HEK293 (cell line): Measurements from ENCODE around the gene EVI5L.

ENCODE experiments used
- EGR2 ChIP-seq: fragments of 450-650 bp; formaldehyde crosslinking; IDR thresholded peaks from 2 replicates; pipeline ENCODE4 v1.5.1; 2016; ENCODE audit warnings: low read depth, missing biosample characterization, missing genetic modification characterization
- GLI4 ChIP-seq: fragments of 450-650 bp; formaldehyde crosslinking; IDR thresholded peaks from 2 replicates; pipeline ENCODE4 v1.5.1; 2016; ENCODE audit warnings: missing biosample characterization, missing genetic modification characterization
- MZF1 ChIP-seq: fragments of 450-650 bp; formaldehyde crosslinking; IDR thresholded peaks from 2 replicates; pipeline ENCODE4 v1.5.1; 2017; ENCODE audit warnings: missing biosample characterization, missing genetic modification characterization, borderline replicate concordance
- PRDM10 ChIP-seq: fragments of 450-650 bp; formaldehyde crosslinking; IDR thresholded peaks from 2 replicates; pipeline ENCODE4 v1.5.1; 2016; ENCODE audit warnings: missing biosample characterization, missing genetic modification characterization
- SP3 ChIP-seq: fragments of 450-650 bp; formaldehyde crosslinking; IDR thresholded peaks from 2 replicates; pipeline ENCODE4 v1.5.1; 2016; ENCODE audit warnings: missing biosample characterization, missing genetic modification characterization
- TCF7L2 ChIP-seq: IDR thresholded peaks from 2 replicates; pipeline ENCODE4 v1.6.1; 2011; ENCODE audit warnings: low read depth, mild to moderate bottlenecking, inconsistent platforms, low read length, moderate library complexity, borderline replicate concordance
- TRIM28 ChIP-seq: IDR thresholded peaks from 2 replicates; pipeline ENCODE4 v1.6.1; 2011; ENCODE audit warnings: low read length, control low read depth, borderline replicate concordance
- ZBTB1 ChIP-seq: fragments of 450-650 bp; formaldehyde crosslinking; IDR thresholded peaks from 2 replicates; pipeline ENCODE4 v1.5.1; 2016; ENCODE audit warnings: missing biosample characterization, missing genetic modification characterization
- ZBTB11 ChIP-seq: fragments of 450-650 bp; formaldehyde crosslinking; conservative IDR thresholded peaks from 2 replicates; pipeline ENCODE4 v1.5.1; 2016; ENCODE audit warnings: low read depth, missing biosample characterization, missing genetic modification characterization
- ZBTB49 ChIP-seq: fragments of 450-650 bp; formaldehyde crosslinking; IDR thresholded peaks from 2 replicates; pipeline ENCODE4 v1.5.1; 2016; ENCODE audit warnings: missing biosample characterization, missing genetic modification characterization, low read depth
- ZEB2 ChIP-seq: fragments of 450-650 bp; formaldehyde crosslinking; IDR thresholded peaks from 2 replicates; pipeline ENCODE4 v1.5.1; 2016; ENCODE audit warnings: missing biosample characterization, missing genetic modification characterization
- ZNF16 ChIP-seq: fragments of 450-650 bp; formaldehyde crosslinking; IDR thresholded peaks from 2 replicates; pipeline ENCODE4 v1.5.1; 2016; ENCODE audit warnings: low read depth, missing biosample characterization, missing genetic modification characterization
- ZNF202 ChIP-seq: fragments of 450-650 bp; formaldehyde crosslinking; IDR thresholded peaks from 2 replicates; pipeline ENCODE4 v1.5.1; 2016; ENCODE audit warnings: missing biosample characterization, missing genetic modification characterization, borderline replicate concordance
- ZNF211 ChIP-seq: fragments of 450-650 bp; formaldehyde crosslinking; IDR thresholded peaks from 2 replicates; pipeline ENCODE4 v1.5.1; 2016; ENCODE audit warnings: low read depth, missing biosample characterization, missing genetic modification characterization
- ZNF248 ChIP-seq: fragments of 450-650 bp; formaldehyde crosslinking; IDR thresholded peaks from 2 replicates; pipeline ENCODE4 v1.5.1; 2017; ENCODE audit warnings: missing biosample characterization, missing genetic modification characterization
- ZNF274 ChIP-seq, 2 experiments: fragments of 200-500 bp in 1 of 2; fragments of 450-650 bp in 1 of 2; sonication (Bioruptor generic) in 1 of 2; formaldehyde crosslinking in 1 of 2; IDR thresholded peaks; 2 replicates each; pipeline versions ENCODE4 v1.5.1 to v1.6.1; 2014 to 2016; ENCODE audit warnings: borderline replicate concordance in 1 of 2, inconsistent platforms in 1 of 2, low read length in 1 of 2, missing biosample characterization in 1 of 2, missing genetic modification characterization in 1 of 2
- ZNF292 ChIP-seq: fragments of 450-650 bp; formaldehyde crosslinking; IDR thresholded peaks from 2 replicates; pipeline ENCODE4 v1.5.1; 2016; ENCODE audit warnings: low read depth, missing biosample characterization, missing genetic modification characterization, borderline replicate concordance
- ZNF302 ChIP-seq: fragments of 450-650 bp; formaldehyde crosslinking; IDR thresholded peaks from 2 replicates; pipeline ENCODE4 v1.5.1; 2016; ENCODE audit warnings: missing biosample characterization, missing genetic modification characterization, low read depth
- ZNF37A ChIP-seq: fragments of 450-650 bp; IDR thresholded peaks from 2 replicates; pipeline ENCODE4 v1.5.1; 2018; ENCODE audit warnings: missing biosample characterization, missing genetic modification characterization
- ZNF473 ChIP-seq: fragments of 450-650 bp; formaldehyde crosslinking; IDR thresholded peaks from 2 replicates; pipeline ENCODE4 v1.5.1; 2017; ENCODE audit warnings: missing biosample characterization, missing genetic modification characterization
- ZNF514 ChIP-seq: fragments of 450-650 bp; formaldehyde crosslinking; IDR thresholded peaks from 2 replicates; pipeline ENCODE4 v1.5.1; 2016; ENCODE audit warnings: missing biosample characterization, missing genetic modification characterization
- ZNF530 ChIP-seq: fragments of 450-650 bp; formaldehyde crosslinking; IDR thresholded peaks from 2 replicates; pipeline ENCODE4 v1.5.1; 2016; ENCODE audit warnings: low read depth, missing biosample characterization, missing genetic modification characterization
- ZNF560 ChIP-seq: fragments of 450-650 bp; formaldehyde crosslinking; IDR thresholded peaks from 2 replicates; pipeline ENCODE4 v1.5.1; 2017; ENCODE audit warnings: missing biosample characterization, missing genetic modification characterization, borderline replicate concordance
- ZNF621 ChIP-seq: fragments of 450-650 bp; formaldehyde crosslinking; IDR thresholded peaks from 2 replicates; pipeline ENCODE4 v1.5.1; 2017; ENCODE audit warnings: missing biosample characterization, missing genetic modification characterization
- ZNF677 ChIP-seq: fragments of 450-650 bp; IDR thresholded peaks from 2 replicates; pipeline ENCODE4 v1.5.0; 2018; ENCODE audit warnings: missing biosample characterization, mild to moderate bottlenecking, missing genetic modification characterization, moderate library complexity
- ZNF701 ChIP-seq: fragments of 450-650 bp; formaldehyde crosslinking; IDR thresholded peaks from 2 replicates; pipeline ENCODE4 v1.5.1; 2016; ENCODE audit warnings: missing biosample characterization, missing genetic modification characterization
- ZNF785 ChIP-seq: fragments of 450-650 bp; formaldehyde crosslinking; IDR thresholded peaks from 2 replicates; pipeline ENCODE4 v1.5.1; 2016; ENCODE audit warnings: missing biosample characterization, missing genetic modification characterization
- ZXDB ChIP-seq: fragments of 450-650 bp; formaldehyde crosslinking; IDR thresholded peaks from 2 replicates; pipeline ENCODE4 v1.5.1; 2016; ENCODE audit warnings: missing biosample characterization, missing genetic modification characterization

EVI5L gene

GRCh38 chr19:7871437-7872305, 41.7 kb downstream of the EVI5L start (continued):
- TF ChIP-seq ZXDB (tag by site-specific recombination) (0 out of 2 replicates have a peak, but pooled peaks have one; percentile 18), SP3 (tag by site-specific recombination) (peak; percentile 96), ZNF302 (no peak), GLI4 (tag by site-specific recombination) (no peak), PRDM10 (tag by site-specific recombination) (0 out of 2 replicates have a peak, but pooled peaks have one; percentile 32), ZBTB1 (tag by site-specific recombination) (no peak), ZNF621 (tag by site-specific recombination) (no peak), ZNF211 (tag by site-specific recombination) (no peak), ZBTB11 (tag by site-specific recombination) (no peak), ZNF473 (tag by site-specific recombination) (no peak), ZBTB49 (tag by site-specific recombination) (no peak), ZNF202 (tag by site-specific recombination) (no peak), ZNF560 (tag by site-specific recombination) (no peak), MZF1 (no peak), TRIM28 (no peak), ZNF16 (tag by site-specific recombination) (no peak; the same call in 1 of the 2 replicates), ZNF274 (IDR thresholded peaks at IDR 0.05; ENCODE audit: low read length) (no peak), ZNF274 (tag by site-specific recombination; IDR thresholded peaks at IDR 0.05; ENCODE audit: borderline replicate concordance) (no peak), ZNF37A (tag by site-specific recombination) (no peak), ZNF785 (no peak; the same call in 1 of the 2 replicates), ZNF530 (tag by site-specific recombination) (no peak), ZNF248 (no peak), ZNF701 (tag by site-specific recombination) (no peak), EGR2 (tag by site-specific recombination) (peak; percentile 74), ZNF677 (tag by site-specific recombination) (no peak), ZEB2 (tag by site-specific recombination) (peak; percentile 78), ZNF292 (no peak), ZNF514 (tag by site-specific recombination) (no peak), TCF7L2 (no peak)
